Kidney (tissue), 14 donors: Measurements from ENCODE around the gene IGSF9. TPM values are rescaled to one million over a fixed set of nuclear protein-coding genes. Genes with fewer than 3 reads are reported as not detected.

Experiments used
- DNase-seq, 5 donors: peaks; one replicate each; pipeline ENCODE4 v3.0.0-alpha.2; 2013 to 2020
- FAIRE-seq: peaks from 2 replicates; lab custom pipeline; 2012; peaks lifted over from hg19 to GRCh38; lab: Jason Lieb, UNC
- H3K27ac ChIP-seq, 2 donors: one replicate each; pipeline ENCODE4 v1.7.0; 2013; ENCODE audit warnings: low read depth in 2 of 2, low read length in 2 of 2, inconsistent platforms in 1 of 2
- H3K27me3 ChIP-seq: one replicate; pipeline ENCODE4 v1.7.1; 2013; ENCODE audit warnings: low read length, inconsistent platforms; ENCODE audit not compliant: control insufficient read depth, insufficient read depth
- H3K36me3 ChIP-seq, 3 donors: one replicate each; pipeline versions ENCODE4 v1.7.0 to v1.7.1; 2013; ENCODE audit warnings: low read length in 3 of 3, control low read depth in 1 of 3, inconsistent platforms in 1 of 3; ENCODE audit not compliant: insufficient read depth in 3 of 3, control insufficient read depth in 2 of 3
- H3K4me1 ChIP-seq, 3 donors: one replicate each; pipeline versions ENCODE4 v1.7.0 to v1.7.1; 2013; ENCODE audit warnings: low read length in 3 of 3, inconsistent platforms in 1 of 3, low read depth in 1 of 3; ENCODE audit not compliant: control insufficient read depth in 2 of 3, insufficient read depth in 2 of 3
- H3K4me3 ChIP-seq, 3 donors: one replicate each; pipeline versions ENCODE4 v1.7.0 to v1.8.1; 2013; ENCODE audit warnings: low read length in 3 of 3, control low read depth in 1 of 3, inconsistent platforms in 1 of 3
- H3K9ac ChIP-seq, 3 donors: one replicate each; pipeline versions ENCODE4 v1.7.0 to v1.7.1; 2013; ENCODE audit warnings: low read length in 3 of 3, control low read depth in 1 of 3, inconsistent platforms in 1 of 3
- H3K9me3 ChIP-seq, 3 donors: one replicate each; pipeline versions ENCODE4 v1.7.0 to v1.7.1; 2013; ENCODE audit warnings: low read length in 3 of 3, control low read depth in 1 of 3, inconsistent platforms in 1 of 3; ENCODE audit not compliant: control insufficient read depth in 2 of 3, insufficient read depth in 1 of 3
- intact Hi-C: fragments of 100-400 bp; cut with DNase I; formaldehyde crosslinking; loops from one replicate; pipeline ENCODE4 v1.11.1; 2022
- polyA plus RNA-seq: library from polyadenylated mRNA; stranded (reverse); fragments of 350-450 nt; fragmentation: Illumina TruSeq; extraction: RNeasy Lipid Tissue Mini Kit (QIAGEN cat#74804); gene quantifications from one replicate; pipeline ENCODE4 v1.2.3, GENCODE V29; 2014; ENCODE audit warnings: low read depth, low replicate concordance; ENCODE audit not compliant: insufficient read depth
- total RNA-seq: library from RNA; stranded (reverse); fragmentation: NEBNext Ultra II Directional; extraction: Animal tissue kit (Norgen Biotek cat#: 25700); gene quantifications from one replicate; pipeline ENCODE4 v1.2.1, GENCODE V29; 2021
- TF ChIP-seq, protein P1 (sequence below): IDR thresholded peaks from 3 replicates; pipeline ENCODE4 v1.5.1; 2012; ENCODE audit warnings: mild to moderate bottlenecking, moderate library complexity, borderline replicate concordance; ENCODE audit not compliant: insufficient read depth; ENCODE audit errors: extremely low read depth
- donor health status: control.
- donor health status: control.
- donor health status: control.
- donor health status: control.
- donor health status: control.
- donor health status: DM: yes; HTN: yes; CAD: no.
- donor health status: Normal renal cell carcinoma (clear cell type).

Gene IGSF9
- total and polyA plus RNA-seq, 2 donors from 2014 or later, result 0.88 to 1.3 TPM

DNA sequence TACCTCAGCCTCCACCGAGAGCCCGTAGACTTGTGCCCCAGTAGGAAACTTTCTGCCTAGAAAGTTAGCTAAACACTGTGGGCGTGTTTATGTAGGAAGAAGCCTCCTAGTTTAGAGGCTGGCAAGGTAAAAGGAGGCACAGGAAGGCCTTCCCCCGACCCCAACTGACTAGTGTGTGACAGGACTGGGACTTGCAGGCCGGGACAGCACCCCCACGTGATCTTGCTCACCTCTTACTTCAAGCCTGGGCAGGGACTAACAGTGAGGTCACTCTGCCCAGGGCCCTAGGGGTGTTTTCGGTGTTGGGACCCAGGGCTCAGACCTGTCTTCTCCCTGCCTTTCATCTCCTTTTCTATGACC, 19.7 kb downstream of the IGSF9 start:
- Histone ChIP-seq H3K4me3 (peak overlapping the region; percentile 83 to 97 (median 93)), H3K27ac (peak overlapping the region; percentile 95 to 98), H3K36me3 (peaks cover 0 to under 1% (median 0%) of the 10 kb centered on the region in 3 donors), H3K4me1 (peaks cover 2 to 25% (median 9%) of the 10 kb centered on the region in 3 donors), H3K27me3 (no peaks in the 10 kb centered on the region), H3K9me3 (no peaks in the 10 kb centered on the region), H3K9ac (peak overlapping the region; percentile 70 to 99 (median 81))
- peak in 2 of 5 donors; percentile 78 for DNase-seq
- TF ChIP-seq, protein P1, sequence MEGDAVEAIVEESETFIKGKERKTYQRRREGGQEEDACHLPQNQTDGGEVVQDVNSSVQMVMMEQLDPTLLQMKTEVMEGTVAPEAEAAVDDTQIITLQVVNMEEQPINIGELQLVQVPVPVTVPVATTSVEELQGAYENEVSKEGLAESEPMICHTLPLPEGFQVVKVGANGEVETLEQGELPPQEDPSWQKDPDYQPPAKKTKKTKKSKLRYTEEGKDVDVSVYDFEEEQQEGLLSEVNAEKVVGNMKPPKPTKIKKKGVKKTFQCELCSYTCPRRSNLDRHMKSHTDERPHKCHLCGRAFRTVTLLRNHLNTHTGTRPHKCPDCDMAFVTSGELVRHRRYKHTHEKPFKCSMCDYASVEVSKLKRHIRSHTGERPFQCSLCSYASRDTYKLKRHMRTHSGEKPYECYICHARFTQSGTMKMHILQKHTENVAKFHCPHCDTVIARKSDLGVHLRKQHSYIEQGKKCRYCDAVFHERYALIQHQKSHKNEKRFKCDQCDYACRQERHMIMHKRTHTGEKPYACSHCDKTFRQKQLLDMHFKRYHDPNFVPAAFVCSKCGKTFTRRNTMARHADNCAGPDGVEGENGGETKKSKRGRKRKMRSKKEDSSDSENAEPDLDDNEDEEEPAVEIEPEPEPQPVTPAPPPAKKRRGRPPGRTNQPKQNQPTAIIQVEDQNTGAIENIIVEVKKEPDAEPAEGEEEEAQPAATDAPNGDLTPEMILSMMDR, result no peak
- intact Hi-C loops, result no loop called here
- no peak for FAIRE-seq

DNA sequence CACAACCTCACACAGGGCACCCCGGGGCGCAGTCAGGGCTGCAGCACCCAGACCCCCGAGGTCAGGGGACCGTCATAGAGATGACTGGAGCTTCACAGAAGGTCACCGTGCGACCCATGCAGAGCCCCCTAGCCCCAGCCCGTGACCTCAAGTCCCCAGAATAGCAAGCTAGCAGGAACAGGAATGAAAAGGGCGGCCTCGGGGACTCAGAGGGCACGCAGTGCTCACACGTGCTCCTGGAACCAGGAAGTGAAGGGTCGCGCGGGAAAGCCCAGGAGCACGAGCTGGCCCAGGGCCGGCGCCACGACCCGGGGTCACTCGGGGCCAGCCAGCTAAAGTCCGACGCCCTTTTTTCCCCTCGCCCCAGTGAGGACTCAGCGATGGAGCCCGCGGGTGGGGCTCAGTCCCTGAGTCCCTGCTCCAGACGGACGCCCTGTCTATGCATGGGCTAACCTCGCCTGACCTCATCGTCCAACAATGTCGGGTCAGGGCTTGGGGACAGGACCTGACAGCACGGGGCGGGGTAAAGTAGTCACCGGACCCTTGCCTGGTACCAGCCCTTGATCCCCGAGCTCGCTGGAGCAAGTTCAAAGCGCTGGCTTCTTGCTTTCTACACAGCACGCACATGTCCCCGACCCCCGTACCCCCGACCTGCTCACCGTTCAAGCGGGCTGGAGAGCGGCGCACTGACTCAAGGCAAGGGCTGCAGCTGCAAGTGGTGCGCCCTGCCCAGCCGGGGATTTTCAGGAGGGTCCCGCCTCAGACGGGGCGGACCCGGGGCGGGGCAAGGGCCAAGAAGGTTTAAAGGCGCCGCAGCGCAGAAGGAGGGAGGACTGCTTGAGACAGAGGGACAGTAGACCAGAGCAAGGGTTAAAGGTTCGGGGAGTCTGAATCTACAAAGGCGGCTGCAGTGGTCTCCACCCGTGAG, 20.4 kb downstream of the IGSF9 start, which contains the start of gene TAGLN2:
TAGLN2 (minus strand) TSS at position 717 of the 928 bp plus-strand sequence. CDS start 4,998 bp downstream, outside the sequence.
- Histone ChIP-seq H3K9me3 (no peaks in the 10 kb centered on the region), H3K4me3 (peak within 1 kb of the TSS; percentile 83 to 97 (median 93)), H3K27ac (peak within 1 kb of the TSS; percentile 95 to 98), H3K27me3 (no peaks in the 10 kb centered on the region), H3K9ac (peak within 1 kb of the TSS; percentile 70 to 99 (median 91)), H3K4me1 (peaks cover 2 to 25% (median 9%) of the 10 kb centered on the region in 3 donors), H3K36me3 (peaks cover 0 to 4% (median under 1%) of the 10 kb centered on the region in 3 donors)
- FAIRE-seq (no peak), DNase-seq (peak; percentile 91 to 97 (median 94))
- intact Hi-C loops, result no loop called here
- TF ChIP-seq, protein P1, result peak; percentile 1

DNA sequence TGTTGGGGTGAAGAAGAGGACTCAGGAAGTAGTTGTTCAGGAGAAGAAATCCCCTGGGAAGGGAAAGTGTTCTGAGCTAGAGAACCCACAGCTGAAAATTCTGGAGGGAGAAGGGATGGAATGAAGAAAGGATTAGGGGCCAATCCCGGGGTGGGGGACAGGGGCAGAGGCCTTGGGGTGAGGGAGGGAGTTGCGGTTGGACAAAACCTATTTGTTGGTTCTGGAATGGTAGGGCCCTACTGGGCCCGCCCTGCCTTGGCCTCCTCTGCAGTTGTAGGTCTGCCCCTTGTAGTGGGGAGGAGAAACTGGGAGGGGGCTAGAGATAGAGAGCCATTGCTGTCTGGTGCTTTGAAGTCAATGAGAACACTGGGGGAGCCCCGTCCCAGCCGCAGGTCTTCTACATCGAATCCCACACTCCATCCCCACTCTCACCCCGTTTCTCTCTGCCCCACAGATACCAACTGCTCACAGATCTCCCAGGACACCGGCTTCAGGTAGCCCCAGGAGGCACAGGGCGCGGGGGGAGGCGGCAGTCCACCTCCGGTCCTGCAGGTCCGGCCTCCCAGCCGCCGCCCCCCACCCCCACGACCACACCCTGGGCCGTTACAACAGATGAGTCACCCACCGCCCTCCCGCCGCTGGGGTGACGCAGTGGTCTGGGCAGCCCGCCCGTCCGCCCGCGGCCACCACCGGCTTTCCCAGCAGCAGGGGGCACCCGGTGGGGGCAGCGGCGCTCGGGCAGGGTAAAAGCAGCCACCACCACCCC, 21.2 kb downstream of the IGSF9 start:
- Histone ChIP-seq H3K4me3 (peak overlapping the region; percentile 83 to 97 (median 93)), H3K27me3 (no peaks in the 10 kb centered on the region), H3K4me1 (peaks cover 2 to 25% (median 9%) of the 10 kb centered on the region in 3 donors), H3K36me3 (peaks cover 0 to 9% (median 9%) of the 10 kb centered on the region in 3 donors), H3K9ac (peak overlapping the region; percentile 42 to 99 (median 83)), H3K27ac (peak overlapping the region; percentile 95 to 98), H3K9me3 (no peaks in the 10 kb centered on the region)
- DNase-seq (peak; percentile 49 to 98 (median 82)), FAIRE-seq (no peak)
- TF ChIP-seq, protein P1, result no peak
- intact Hi-C loops, result no loop called here
